ENCODE data around the gene DNAH17. TPM values are rescaled to one million over a fixed set of nuclear protein-coding genes. Genes with fewer than 3 reads are reported as not detected.

Gene DNAH17
- total and polyA plus RNA-seq, 2 donors (not counting 1 experiment from before 2014, with no cell fraction given): 0.01 to 0.12 TPM

GRCh38 chr17:78437508-78438169 is 139.6 kb downstream of the DNAH17 start:
- peaks cover 2% of the 10 kb centered on the region for H3K4me1 Mint-ChIP-seq
- no peak overlapping the region for H3K27ac ChIP-seq (ENCODE audit: low read length in 2 of 2)
- no peaks in the 10 kb centered on the region for H3K36me3 ChIP-seq (replicated peaks in 1 of 2; ENCODE audit: control extremely low read depth in 1 of 2, control insufficient read depth in 1 of 2, extremely low read depth in 1 of 2, insufficient read depth in 2 of 2, low read length in 1 of 2)
- DNase-seq (no peak), ATAC-seq (ENCODE audit: low read depth) (peak; percentile 28)
- 72% methylated on average over 20 of the region's 20 CpGs for WGBS (ENCODE audit: insufficient coverage)
- no peaks in the 10 kb centered on the region for H3K4me1 ChIP-seq (ENCODE audit: control insufficient read depth in 2 of 2, insufficient read depth in 2 of 2, low read length in 2 of 2)
- H3K9ac ChIP-seq (ENCODE audit: low read length): no peak overlapping the region
- no peak overlapping the region for H2AFZ ChIP-seq (ENCODE audit: insufficient read depth, low read depth, low read length, poor library complexity, severe bottlenecking)
- no peak overlapping the region for H3K4me2 ChIP-seq (replicated peaks; ENCODE audit: low read depth, low read length, poor library complexity, severe bottlenecking)
- intact Hi-C loops (cut with micrococcal nuclease): no loop called here
- TF ChIP-seq CTCF (IDR thresholded peaks at IDR 0.05): no peak
- TF ChIP-seq EZH2 (IDR thresholded peaks at IDR 0.05; ENCODE audit: borderline replicate concordance, insufficient read depth, low read depth, low read length, poor library complexity, severe bottlenecking): no peak
- H3K4me3 ChIP-seq (ENCODE audit: control extremely low read depth in 1 of 5, extremely low read depth in 1 of 5, insufficient read depth in 1 of 5, low read depth in 2 of 5, low read length in 4 of 5): no peak overlapping the region
- peaks cover 0 to 6% (median 0%) of the 10 kb centered on the region in 4 experiments for H3K27me3 ChIP-seq (replicated peaks in 1 of 4; ENCODE audit: control extremely low read depth in 1 of 4, control insufficient read depth in 3 of 4, insufficient read depth in 4 of 4, low read length in 3 of 4)
- H3K27ac Mint-ChIP-seq: peak overlapping the region; percentile 37
- CTCF ChIA-PET: interaction anchor here (0.9 kb wide), 1 partner anchor 15 kb away, joined by 4 read pairs; no protein-coding TSS in a partner anchor
- no peaks in the 10 kb centered on the region for H3K79me2 ChIP-seq (ENCODE audit: control insufficient read depth, insufficient read depth, low read length)
- no peaks in the 10 kb centered on the region for H4K20me1 ChIP-seq (ENCODE audit: control insufficient read depth, insufficient read depth, low read length, poor library complexity, severe bottlenecking)
- POLR2A ChIA-PET: no interaction called here
- no peak overlapping the region for H3K4me3 Mint-ChIP-seq
- no peaks in the 10 kb centered on the region for H3K9me3 Mint-ChIP-seq (ENCODE audit: insufficient read depth)
- peaks cover 3% of the 10 kb centered on the region for H3K27me3 Mint-ChIP-seq
- H3K9me3 ChIP-seq (ENCODE audit: control extremely low read depth in 1 of 3, control insufficient read depth in 2 of 3, insufficient read depth in 1 of 3, low read length in 2 of 3): peaks cover 0 to 9% (median 0%) of the 10 kb centered on the region in 3 donors

- Histone ChIP-seq H4K20me1 (ENCODE audit: control insufficient read depth, insufficient read depth, low read length, poor library complexity, severe bottlenecking) (no peaks in the 10 kb centered on the region), H3K9ac (ENCODE audit: low read length) (no peak overlapping the region), H3K27ac (ENCODE audit: low read length in 2 of 2) (no peak overlapping the region), H3K4me3 (ENCODE audit: control extremely low read depth in 1 of 5, extremely low read depth in 1 of 5, insufficient read depth in 1 of 5, low read depth in 2 of 5, low read length in 4 of 5) (no peak overlapping the region), H3K36me3 (replicated peaks in 1 of 2; ENCODE audit: control extremely low read depth in 1 of 2, control insufficient read depth in 1 of 2, extremely low read depth in 1 of 2, insufficient read depth in 2 of 2, low read length in 1 of 2) (no peaks in the 10 kb centered on the region), H3K79me2 (ENCODE audit: control insufficient read depth, insufficient read depth, low read length) (no peaks in the 10 kb centered on the region), H3K27me3 (replicated peaks in 1 of 4; ENCODE audit: control extremely low read depth in 1 of 4, control insufficient read depth in 3 of 4, insufficient read depth in 4 of 4, low read length in 3 of 4) (peaks cover 0 to 6% (median 0%) of the 10 kb centered on the region in 4 experiments), H3K9me3 (ENCODE audit: control extremely low read depth in 1 of 3, control insufficient read depth in 2 of 3, insufficient read depth in 1 of 3, low read length in 2 of 3) (peaks cover 0 to 9% (median 0%) of the 10 kb centered on the region in 3 donors), H3K4me1 (ENCODE audit: control insufficient read depth in 2 of 2, insufficient read depth in 2 of 2, low read length in 2 of 2) (no peaks in the 10 kb centered on the region), H2AFZ (ENCODE audit: insufficient read depth, low read depth, low read length, poor library complexity, severe bottlenecking) (no peak overlapping the region), H3K4me2 (replicated peaks; ENCODE audit: low read depth, low read length, poor library complexity, severe bottlenecking) (no peak overlapping the region)
- H3K4me3 Mint-ChIP-seq: no peak overlapping the region
- TF ChIP-seq CTCF (IDR thresholded peaks at IDR 0.05): no peak
- TF ChIP-seq EZH2 (IDR thresholded peaks at IDR 0.05; ENCODE audit: borderline replicate concordance, insufficient read depth, low read depth, low read length, poor library complexity, severe bottlenecking): no peak
- WGBS (ENCODE audit: insufficient coverage): 84% methylated on average over 12 of the region's 19 CpGs
- H3K27ac Mint-ChIP-seq: no peak overlapping the region
- ATAC-seq (ENCODE audit: low read depth) (no peak), DNase-seq (no peak)
- intact Hi-C loops (cut with micrococcal nuclease): no loop called here
- H3K9me3 Mint-ChIP-seq (ENCODE audit: insufficient read depth): no peaks in the 10 kb centered on the region
- peaks cover 3% of the 10 kb centered on the region for H3K27me3 Mint-ChIP-seq
- H3K4me1 Mint-ChIP-seq: peaks cover 2% of the 10 kb centered on the region
- ChIA-PET POLR2A (no interaction called here), CTCF (no interaction called here)
These were observed 141.7 kb downstream of the DNAH17 start for GRCh38 chr17:78435330-78436005.
